Measurements from ENCODE around the gene CRIP2.

- TF ChIP-seq CTCF (IDR thresholded peaks at IDR 0.05) (no peak), EZH2 (IDR thresholded peaks at IDR 0.05; ENCODE audit: borderline replicate concordance, insufficient read depth, low read depth, low read length, poor library complexity, severe bottlenecking) (no peak)
Measured at GRCh38 chr14:105486163-105486973, 11.7 kb downstream of the CRIP2 start, which contains the start of gene CRIP1.

All from B cell (primary cell).